Measurements from ENCODE around the gene IRX2.

The IRX2 gene

DNA sequence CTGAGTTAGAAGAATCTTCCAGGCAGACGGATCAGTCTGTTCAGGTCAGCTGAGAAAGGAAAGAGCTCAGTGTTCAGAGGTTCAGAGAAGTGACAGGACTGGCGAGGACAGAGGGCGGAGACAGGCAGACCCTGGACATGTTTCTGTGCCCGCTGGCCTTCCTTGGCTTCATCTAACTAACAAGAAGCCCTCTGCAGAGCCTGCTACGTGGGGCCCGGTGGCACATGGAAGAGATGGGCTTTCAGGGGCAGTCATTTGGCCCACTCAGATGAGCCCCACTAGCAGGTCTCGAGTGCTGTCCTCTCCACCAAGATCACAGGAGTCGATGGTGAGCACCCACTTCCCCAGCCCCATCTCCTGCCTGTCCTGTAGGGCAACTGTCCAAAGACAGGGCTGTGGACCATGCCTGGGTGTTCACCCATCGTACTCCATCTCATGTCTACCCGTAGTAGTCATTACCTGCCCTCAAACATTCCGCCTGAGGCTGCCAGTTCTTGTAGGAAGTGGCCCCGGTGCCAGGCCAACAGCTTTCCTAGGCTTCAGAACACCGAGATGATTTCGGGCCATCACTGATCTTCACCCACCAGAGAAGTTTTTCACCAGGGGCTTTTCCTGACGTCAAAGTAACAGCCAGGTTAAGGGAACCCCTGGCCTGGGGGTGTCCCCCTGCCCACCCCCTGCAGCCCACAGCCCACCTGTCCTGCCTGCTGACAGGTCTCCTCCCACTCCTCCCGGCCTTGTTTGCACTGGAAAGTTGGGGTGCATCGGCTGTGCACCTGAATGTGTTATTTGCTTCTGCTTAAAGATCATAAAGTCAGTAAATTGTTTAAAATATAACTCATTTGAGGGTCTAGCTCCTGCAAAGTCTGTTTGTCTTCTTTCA is 14.0 kb downstream of the IRX2 start:
- H3K9me3 ChIP-seq (ENCODE audit: insufficient read depth, low read length) = no peaks in the 10 kb centered on the region
- H3K4me1 ChIP-seq (ENCODE audit: low read length) = no peaks in the 10 kb centered on the region
- TF ChIP-seq EZH2phosphoT487 (IDR thresholded peaks at IDR 0.05; ENCODE audit: low read depth) (no peak), CTCF (IDR thresholded peaks at IDR 0.05; ENCODE audit: low read depth, low read length) (no peak)
- H3K4me2 ChIP-seq (ENCODE audit: low read length) = no peak overlapping the region
- no peak overlapping the region for H2AFZ ChIP-seq (ENCODE audit: low read depth, low read length)
- no peaks in the 10 kb centered on the region for H3K27me3 ChIP-seq (ENCODE audit: low read depth, low read length)
- no peaks in the 10 kb centered on the region for H3K79me2 ChIP-seq (ENCODE audit: low read length)
- H3K9ac ChIP-seq (ENCODE audit: low read length) = no peak overlapping the region
- H4K20me1 ChIP-seq (ENCODE audit: insufficient read depth, low read length) = no peaks in the 10 kb centered on the region
- H3K4me3 ChIP-seq (ENCODE audit: low read length) = no peak overlapping the region
- no peaks in the 10 kb centered on the region for H3K36me3 ChIP-seq (replicated peaks; ENCODE audit: low read depth, low read length)
- no peak overlapping the region for H3K27ac ChIP-seq (ENCODE audit: low read length)

- H3K27me3 ChIP-seq (ENCODE audit: low read depth, low read length) = no peaks in the 10 kb centered on the region
- H3K36me3 ChIP-seq (replicated peaks; ENCODE audit: low read depth, low read length) = no peaks in the 10 kb centered on the region
- no peak for TF ChIP-seq EZH2phosphoT487 (IDR thresholded peaks at IDR 0.05; ENCODE audit: low read depth)
- no peak for TF ChIP-seq CTCF (IDR thresholded peaks at IDR 0.05; ENCODE audit: low read depth, low read length)
These were observed 14.6 kb downstream of the IRX2 start for GRCh38 chr5:2736872-2737271.

DNA sequence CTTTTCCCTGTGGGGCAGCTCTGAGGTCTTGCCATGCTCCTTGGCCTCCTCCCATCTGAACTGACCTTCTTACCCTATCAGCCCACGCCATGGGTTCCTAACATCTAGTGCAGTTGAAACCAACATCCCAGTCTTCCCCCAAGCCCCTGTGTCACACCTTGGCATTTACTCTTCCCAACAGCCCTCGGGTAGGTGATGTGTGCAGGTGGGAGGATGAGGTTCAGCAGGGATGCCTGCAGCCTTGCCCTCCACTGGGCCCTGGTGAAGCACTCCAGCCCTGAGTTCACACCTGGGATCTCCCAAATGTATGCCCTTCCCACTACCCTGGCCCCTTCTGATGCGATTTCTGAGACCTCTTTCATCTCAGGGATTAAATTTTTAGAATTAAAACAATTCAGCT is 15.5 kb downstream of the IRX2 start:
- H3K27ac ChIP-seq (ENCODE audit: low read length) = no peak overlapping the region
- no peaks in the 10 kb centered on the region for H3K9me3 ChIP-seq (ENCODE audit: insufficient read depth, low read length)
- H3K36me3 ChIP-seq (replicated peaks; ENCODE audit: low read depth, low read length) = no peaks in the 10 kb centered on the region
- H3K4me2 ChIP-seq (ENCODE audit: low read length) = no peak overlapping the region
- H3K9ac ChIP-seq (ENCODE audit: low read length) = no peak overlapping the region
- H3K79me2 ChIP-seq (ENCODE audit: low read length) = no peaks in the 10 kb centered on the region
- H3K4me3 ChIP-seq (ENCODE audit: low read length) = no peak overlapping the region
- H3K27me3 ChIP-seq (ENCODE audit: low read depth, low read length) = no peaks in the 10 kb centered on the region
- TF ChIP-seq EZH2phosphoT487 (IDR thresholded peaks at IDR 0.05; ENCODE audit: low read depth) (no peak), CTCF (IDR thresholded peaks at IDR 0.05; ENCODE audit: low read depth, low read length) (no peak)
- H2AFZ ChIP-seq (ENCODE audit: low read depth, low read length) = no peak overlapping the region
- H4K20me1 ChIP-seq (ENCODE audit: insufficient read depth, low read length) = no peaks in the 10 kb centered on the region
- H3K4me1 ChIP-seq (ENCODE audit: low read length) = no peaks in the 10 kb centered on the region

More at GRCh38 chr5:2736872-2737271, 14.6 kb downstream of the IRX2 start:
- Histone ChIP-seq H2AFZ (ENCODE audit: low read depth, low read length) (no peak overlapping the region), H3K4me2 (ENCODE audit: low read length) (no peak overlapping the region), H3K9me3 (ENCODE audit: insufficient read depth, low read length) (no peaks in the 10 kb centered on the region), H3K4me1 (ENCODE audit: low read length) (no peaks in the 10 kb centered on the region), H4K20me1 (ENCODE audit: insufficient read depth, low read length) (no peaks in the 10 kb centered on the region), H3K9ac (ENCODE audit: low read length) (no peak overlapping the region), H3K4me3 (ENCODE audit: low read length) (no peak overlapping the region), H3K79me2 (ENCODE audit: low read length) (no peaks in the 10 kb centered on the region), H3K27ac (ENCODE audit: low read length) (no peak overlapping the region)

DNA sequence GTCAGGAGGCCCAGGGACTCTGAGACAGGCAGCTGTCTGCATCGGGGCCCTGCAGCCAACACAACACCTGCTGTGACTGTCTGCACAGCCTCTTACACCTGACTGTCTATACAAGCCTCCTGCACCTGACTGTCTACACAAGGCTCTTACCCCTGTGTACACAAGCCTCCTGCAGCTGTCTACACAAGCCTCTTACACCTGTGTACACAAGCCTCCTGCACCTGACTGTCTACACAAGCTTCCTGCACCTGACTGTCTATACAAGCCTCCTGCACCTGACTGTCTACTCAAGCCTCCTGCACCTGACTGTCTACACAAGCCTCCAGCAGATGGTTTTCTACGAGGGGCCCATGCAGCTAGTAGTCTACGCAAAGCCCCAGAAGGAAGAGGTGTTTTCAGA is 18.6 kb downstream of the IRX2 start:
- Histone ChIP-seq H3K79me2 (ENCODE audit: low read length) (no peaks in the 10 kb centered on the region), H3K9ac (ENCODE audit: low read length) (no peak overlapping the region), H3K9me3 (ENCODE audit: insufficient read depth, low read length) (no peaks in the 10 kb centered on the region), H3K27ac (ENCODE audit: low read length) (no peak overlapping the region), H3K4me3 (ENCODE audit: low read length) (no peak overlapping the region), H4K20me1 (ENCODE audit: insufficient read depth, low read length) (no peaks in the 10 kb centered on the region), H3K27me3 (ENCODE audit: low read depth, low read length) (no peaks in the 10 kb centered on the region), H3K4me1 (ENCODE audit: low read length) (no peaks in the 10 kb centered on the region), H2AFZ (ENCODE audit: low read depth, low read length) (no peak overlapping the region), H3K36me3 (replicated peaks; ENCODE audit: low read depth, low read length) (no peaks in the 10 kb centered on the region), H3K4me2 (ENCODE audit: low read length) (no peak overlapping the region)
- no peak for TF ChIP-seq EZH2phosphoT487 (IDR thresholded peaks at IDR 0.05; ENCODE audit: low read depth)
- TF ChIP-seq CTCF (IDR thresholded peaks at IDR 0.05; ENCODE audit: low read depth, low read length) = no peak

Measured in OCI-LY3 (cell line).